ENCODE data around the gene ZNF493. TPM values are rescaled to one million over a fixed set of nuclear protein-coding genes. Genes with fewer than 3 reads are reported as not detected.

Gene ZNF493
- total RNA-seq, 1 donor from 2014 or later, result 52.6 TPM

DNA sequence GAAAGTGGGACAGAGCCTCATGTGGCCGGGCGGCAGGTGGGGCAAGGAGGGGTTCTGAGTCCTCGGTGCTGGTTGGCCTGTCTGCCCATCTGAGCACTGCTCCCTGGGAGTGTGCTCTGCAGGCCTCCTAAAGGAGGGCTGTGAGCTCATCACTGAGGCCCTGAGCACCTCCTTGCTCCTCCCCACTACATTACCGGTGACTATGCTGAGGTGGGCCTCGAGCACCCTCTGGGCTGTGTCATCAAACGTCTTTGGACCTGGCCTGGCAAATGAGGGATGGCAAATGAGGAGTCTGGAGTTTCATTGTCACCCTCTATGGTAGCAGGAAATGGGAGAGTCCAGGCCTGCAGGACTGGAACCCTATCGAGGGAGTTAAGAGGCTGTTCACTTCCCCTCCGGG, 69.7 kb downstream of the ZNF493 start:
- Mint-ChIP-seq H3K27me3 (ENCODE audit: insufficient read depth, low read depth) (peaks cover 4% of the 10 kb centered on the region), H3K36me3 (peaks cover 9% of the 10 kb centered on the region), H3K9me3 (peaks cover 51% of the 10 kb centered on the region), H3K4me1 (no peaks in the 10 kb centered on the region), H3K27ac (no peak overlapping the region), H3K4me3 (no peak overlapping the region)
- Histone ChIP-seq H3K27me3 (no peaks in the 10 kb centered on the region), H3K79me2 (ENCODE audit: low read depth) (peaks cover 21% of the 10 kb centered on the region), H3K9ac (no peak overlapping the region), H3K9me3 (ENCODE audit: low read depth) (no peaks in the 10 kb centered on the region), H3K4me1 (no peaks in the 10 kb centered on the region), H3F3A (ENCODE audit: low read depth) (no peaks in the 10 kb centered on the region), H3K36me3 (no peaks in the 10 kb centered on the region), H4K20me1 (ENCODE audit: low read depth) (no peaks in the 10 kb centered on the region), H3K4me3 (no peak overlapping the region), H2AFZ (replicated peaks) (no peak overlapping the region), H3K27ac (no peak overlapping the region), H3K4me2 (no peak overlapping the region)
- TF ChIP-seq EZH2 (IDR thresholded peaks at IDR 0.05) (no peak), EZH2phosphoT487 (IDR thresholded peaks at IDR 0.05) (no peak)
- TF ChIP-seq, protein P1, sequence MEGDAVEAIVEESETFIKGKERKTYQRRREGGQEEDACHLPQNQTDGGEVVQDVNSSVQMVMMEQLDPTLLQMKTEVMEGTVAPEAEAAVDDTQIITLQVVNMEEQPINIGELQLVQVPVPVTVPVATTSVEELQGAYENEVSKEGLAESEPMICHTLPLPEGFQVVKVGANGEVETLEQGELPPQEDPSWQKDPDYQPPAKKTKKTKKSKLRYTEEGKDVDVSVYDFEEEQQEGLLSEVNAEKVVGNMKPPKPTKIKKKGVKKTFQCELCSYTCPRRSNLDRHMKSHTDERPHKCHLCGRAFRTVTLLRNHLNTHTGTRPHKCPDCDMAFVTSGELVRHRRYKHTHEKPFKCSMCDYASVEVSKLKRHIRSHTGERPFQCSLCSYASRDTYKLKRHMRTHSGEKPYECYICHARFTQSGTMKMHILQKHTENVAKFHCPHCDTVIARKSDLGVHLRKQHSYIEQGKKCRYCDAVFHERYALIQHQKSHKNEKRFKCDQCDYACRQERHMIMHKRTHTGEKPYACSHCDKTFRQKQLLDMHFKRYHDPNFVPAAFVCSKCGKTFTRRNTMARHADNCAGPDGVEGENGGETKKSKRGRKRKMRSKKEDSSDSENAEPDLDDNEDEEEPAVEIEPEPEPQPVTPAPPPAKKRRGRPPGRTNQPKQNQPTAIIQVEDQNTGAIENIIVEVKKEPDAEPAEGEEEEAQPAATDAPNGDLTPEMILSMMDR (IDR thresholded peaks at IDR 0.05), result no peak
- no peak for DNase-seq (ENCODE audit: low spot score)

DNA sequence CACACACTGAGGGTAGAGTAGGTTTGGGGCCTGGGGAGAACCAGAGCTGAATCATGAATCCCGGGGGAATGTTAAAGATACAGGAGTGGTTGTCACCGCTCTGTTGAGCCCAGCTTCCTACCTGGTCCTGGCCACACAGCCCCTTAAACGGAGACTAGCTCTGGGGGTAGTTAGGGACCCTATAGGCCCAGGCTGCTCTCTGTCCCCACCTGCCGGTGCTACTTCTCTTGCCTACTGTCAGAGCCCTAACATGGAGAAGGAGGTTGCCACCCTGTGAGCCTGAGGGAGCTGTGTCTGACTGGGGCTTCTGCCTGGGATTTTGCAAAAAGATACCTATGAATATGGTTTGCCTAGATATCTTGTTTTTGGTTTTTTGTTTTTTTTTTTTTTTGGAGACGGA, 71.9 kb downstream of the ZNF493 start:
- no peaks in the 10 kb centered on the region for H3K4me1 Mint-ChIP-seq
- Histone ChIP-seq H2AFZ (replicated peaks) (no peak overlapping the region), H3K4me1 (no peaks in the 10 kb centered on the region), H3K4me2 (no peak overlapping the region), H4K20me1 (ENCODE audit: low read depth) (no peaks in the 10 kb centered on the region), H3K4me3 (no peak overlapping the region), H3K9me3 (ENCODE audit: low read depth) (no peaks in the 10 kb centered on the region), H3K27ac (no peak overlapping the region), H3F3A (ENCODE audit: low read depth) (no peaks in the 10 kb centered on the region), H3K36me3 (no peaks in the 10 kb centered on the region), H3K79me2 (ENCODE audit: low read depth) (no peaks in the 10 kb centered on the region), H3K27me3 (no peaks in the 10 kb centered on the region), H3K9ac (no peak overlapping the region)
- peaks cover 44% of the 10 kb centered on the region for H3K9me3 Mint-ChIP-seq
- peak; percentile 6 for DNase-seq (ENCODE audit: low spot score)
- no peaks in the 10 kb centered on the region for H3K36me3 Mint-ChIP-seq
- H3K27ac Mint-ChIP-seq, result no peak overlapping the region
- TF ChIP-seq, protein P1 (IDR thresholded peaks at IDR 0.05), result peak; percentile 4
- no peak for TF ChIP-seq EZH2phosphoT487 (IDR thresholded peaks at IDR 0.05)
- no peak for TF ChIP-seq EZH2 (IDR thresholded peaks at IDR 0.05)
- H3K4me3 Mint-ChIP-seq, result no peak overlapping the region
- no peaks in the 10 kb centered on the region for H3K27me3 Mint-ChIP-seq (ENCODE audit: insufficient read depth, low read depth)

DNA sequence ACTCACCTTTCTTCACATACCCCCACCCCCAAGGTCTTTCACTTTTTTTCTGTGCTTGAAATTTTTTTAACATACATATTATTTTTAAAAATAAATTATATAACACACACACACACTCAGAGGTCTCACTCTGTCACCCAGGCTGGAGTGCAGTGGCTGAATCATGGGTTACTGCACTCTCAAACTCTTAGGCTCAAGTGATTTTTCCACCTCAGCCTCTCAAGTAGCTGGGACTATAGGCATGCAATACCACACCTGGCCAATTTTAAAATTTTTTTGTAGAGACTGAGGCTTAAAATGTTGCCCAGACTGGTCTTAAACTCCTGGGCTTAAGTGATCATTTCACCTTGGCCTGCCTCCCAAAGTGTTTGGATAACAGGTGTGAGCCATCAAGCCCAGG, 75.6 kb downstream of the ZNF493 start:
- no peak overlapping the region for H3K4me3 Mint-ChIP-seq
- H3K27me3 Mint-ChIP-seq (ENCODE audit: insufficient read depth, low read depth), result no peaks in the 10 kb centered on the region
- Histone ChIP-seq H3F3A (ENCODE audit: low read depth) (no peaks in the 10 kb centered on the region), H3K4me2 (no peak overlapping the region), H3K36me3 (no peaks in the 10 kb centered on the region), H3K27ac (no peak overlapping the region), H3K4me3 (no peak overlapping the region), H3K27me3 (no peaks in the 10 kb centered on the region), H3K9me3 (ENCODE audit: low read depth) (no peaks in the 10 kb centered on the region), H3K4me1 (no peaks in the 10 kb centered on the region), H2AFZ (replicated peaks) (no peak overlapping the region), H4K20me1 (ENCODE audit: low read depth) (no peaks in the 10 kb centered on the region), H3K79me2 (ENCODE audit: low read depth) (no peaks in the 10 kb centered on the region), H3K9ac (no peak overlapping the region)
- no peaks in the 10 kb centered on the region for H3K4me1 Mint-ChIP-seq
- H3K36me3 Mint-ChIP-seq, result peaks cover 6% of the 10 kb centered on the region
- no peak for TF ChIP-seq EZH2phosphoT487 (IDR thresholded peaks at IDR 0.05)
- TF ChIP-seq EZH2 (IDR thresholded peaks at IDR 0.05), result no peak
- TF ChIP-seq, protein P1 (IDR thresholded peaks at IDR 0.05), result no peak
- H3K27ac Mint-ChIP-seq, result no peak overlapping the region
- DNase-seq (ENCODE audit: low spot score), result no peak
- H3K9me3 Mint-ChIP-seq, result peaks cover 44% of the 10 kb centered on the region

Measured in neural progenitor cell (in vitro differentiated cells).